ENCODE data around the gene SCYGR2. TPM values are rescaled to one million over a fixed set of nuclear protein-coding genes. Genes with fewer than 3 reads are reported as not detected.

The SCYGR2 gene
- total RNA-seq, 2 donors from 2014 or later = not detected

- 66 to 70% methylated on average over 1 of the region's 1 CpG for WGBS, 2 experiments (ENCODE audit: insufficient coverage in 1 of 2, insufficient read length in 1 of 2)
- no peaks in the 10 kb centered on the region for H3K27me3 Mint-ChIP-seq (ENCODE audit: insufficient read depth)
- Histone ChIP-seq H3K4me1 (ENCODE audit: control insufficient read depth, insufficient read depth, low read length) (no peaks in the 10 kb centered on the region), H3K9me3 (ENCODE audit: control insufficient read depth, low read length) (no peaks in the 10 kb centered on the region), H3K4me3 (ENCODE audit: low read length) (no peak overlapping the region), H3K27ac (ENCODE audit: low read depth, low read length) (no peak overlapping the region), H3K9ac (ENCODE audit: extremely low read depth, low read length, poor library complexity, severe bottlenecking) (no peak overlapping the region), H3K36me3 (ENCODE audit: control insufficient read depth, insufficient read depth, low read length) (no peaks in the 10 kb centered on the region), H3K27me3 (ENCODE audit: control insufficient read depth, insufficient read depth, low read length, poor library complexity, severe bottlenecking) (no peaks in the 10 kb centered on the region)
- no peaks in the 10 kb centered on the region for H3K9me3 Mint-ChIP-seq
- TF ChIP-seq, protein P1, sequence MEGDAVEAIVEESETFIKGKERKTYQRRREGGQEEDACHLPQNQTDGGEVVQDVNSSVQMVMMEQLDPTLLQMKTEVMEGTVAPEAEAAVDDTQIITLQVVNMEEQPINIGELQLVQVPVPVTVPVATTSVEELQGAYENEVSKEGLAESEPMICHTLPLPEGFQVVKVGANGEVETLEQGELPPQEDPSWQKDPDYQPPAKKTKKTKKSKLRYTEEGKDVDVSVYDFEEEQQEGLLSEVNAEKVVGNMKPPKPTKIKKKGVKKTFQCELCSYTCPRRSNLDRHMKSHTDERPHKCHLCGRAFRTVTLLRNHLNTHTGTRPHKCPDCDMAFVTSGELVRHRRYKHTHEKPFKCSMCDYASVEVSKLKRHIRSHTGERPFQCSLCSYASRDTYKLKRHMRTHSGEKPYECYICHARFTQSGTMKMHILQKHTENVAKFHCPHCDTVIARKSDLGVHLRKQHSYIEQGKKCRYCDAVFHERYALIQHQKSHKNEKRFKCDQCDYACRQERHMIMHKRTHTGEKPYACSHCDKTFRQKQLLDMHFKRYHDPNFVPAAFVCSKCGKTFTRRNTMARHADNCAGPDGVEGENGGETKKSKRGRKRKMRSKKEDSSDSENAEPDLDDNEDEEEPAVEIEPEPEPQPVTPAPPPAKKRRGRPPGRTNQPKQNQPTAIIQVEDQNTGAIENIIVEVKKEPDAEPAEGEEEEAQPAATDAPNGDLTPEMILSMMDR (conservative IDR thresholded peaks at IDR 0.05) = no peak
- H3K36me3 Mint-ChIP-seq (ENCODE audit: low read depth) = no peaks in the 10 kb centered on the region
- DNase-seq = no peak
- H3K27ac Mint-ChIP-seq = no peak overlapping the region
- no peak overlapping the region for H3K4me3 Mint-ChIP-seq
- no peaks in the 10 kb centered on the region for H3K4me1 Mint-ChIP-seq
Measured at GRCh38 chr2:227570615-227571014, 28.1 kb upstream of the SCYGR2 start.

DNA sequence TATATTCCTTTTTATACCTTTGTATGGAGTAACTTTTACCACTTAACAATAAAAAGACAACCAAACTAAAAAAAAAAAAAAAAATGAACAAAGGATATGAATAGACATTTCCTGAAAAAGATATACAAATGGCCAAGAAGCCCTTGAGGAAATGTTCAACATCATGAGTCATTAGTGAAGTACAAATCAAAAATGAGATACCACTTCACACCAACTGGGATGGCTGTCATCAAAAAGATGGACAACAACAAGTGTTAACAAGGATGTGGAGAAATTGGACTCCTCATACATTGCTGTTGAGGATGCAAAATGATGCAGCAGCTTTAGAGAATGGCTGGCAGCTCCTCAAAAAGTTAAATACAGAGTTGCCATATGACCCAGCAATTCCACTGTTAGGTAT lies 22.6 kb upstream of the SCYGR2 start:
- H3K27me3 Mint-ChIP-seq (ENCODE audit: insufficient read depth) = no peaks in the 10 kb centered on the region

DNA sequence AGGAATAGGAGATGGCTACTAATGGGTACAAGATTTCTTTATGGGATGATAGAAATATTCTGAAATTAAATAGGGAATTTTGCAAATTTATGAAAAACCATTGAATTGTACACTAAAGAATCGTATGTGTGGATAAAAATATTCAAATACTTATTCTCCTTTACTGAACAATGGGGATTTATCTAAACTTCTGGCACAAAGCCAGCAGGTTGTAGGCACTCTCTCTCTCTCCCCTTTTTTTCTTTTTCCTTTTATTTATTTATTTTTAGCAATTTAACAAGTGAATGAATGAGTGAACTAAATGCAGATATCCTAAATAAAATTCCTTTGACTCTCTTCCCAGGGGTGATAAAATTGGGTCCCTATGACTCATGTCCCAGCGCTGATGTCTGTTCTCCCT lies 21.9 kb upstream of the SCYGR2 start:
- Histone ChIP-seq H3K9me3 (ENCODE audit: control insufficient read depth, low read length) (peaks cover 9% of the 10 kb centered on the region), H3K27me3 (ENCODE audit: control insufficient read depth, insufficient read depth, low read length, poor library complexity, severe bottlenecking) (no peaks in the 10 kb centered on the region), H3K27ac (ENCODE audit: low read depth, low read length) (no peak overlapping the region), H3K36me3 (ENCODE audit: control insufficient read depth, insufficient read depth, low read length) (no peaks in the 10 kb centered on the region), H3K9ac (ENCODE audit: extremely low read depth, low read length, poor library complexity, severe bottlenecking) (no peak overlapping the region), H3K4me3 (ENCODE audit: low read length) (no peak overlapping the region), H3K4me1 (ENCODE audit: control insufficient read depth, insufficient read depth, low read length) (peaks cover 8% of the 10 kb centered on the region)
- H3K9me3 Mint-ChIP-seq = peaks cover 2% of the 10 kb centered on the region
- H3K4me1 Mint-ChIP-seq = peaks cover 20% of the 10 kb centered on the region
- no peak overlapping the region for H3K4me3 Mint-ChIP-seq
- WGBS, 2 experiments (ENCODE audit: insufficient coverage in 1 of 2, insufficient read length in 1 of 2) = 63% methylated on average over 1 of the region's 2 CpGs; no CpG with 5 or more reads in 1 of the 2 experiments
- H3K27me3 Mint-ChIP-seq (ENCODE audit: insufficient read depth) = no peaks in the 10 kb centered on the region
- no peak overlapping the region for H3K27ac Mint-ChIP-seq
- no peaks in the 10 kb centered on the region for H3K36me3 Mint-ChIP-seq (ENCODE audit: low read depth)
- TF ChIP-seq, protein P1 (conservative IDR thresholded peaks at IDR 0.05) = no peak
- no peak for DNase-seq

More for the DNA sequence above, 22.6 kb upstream of the SCYGR2 start:
- Histone ChIP-seq H3K4me3 (ENCODE audit: low read length) (no peak overlapping the region), H3K36me3 (ENCODE audit: control insufficient read depth, insufficient read depth, low read length) (no peaks in the 10 kb centered on the region), H3K9me3 (ENCODE audit: control insufficient read depth, low read length) (peaks cover 2% of the 10 kb centered on the region), H3K4me1 (ENCODE audit: control insufficient read depth, insufficient read depth, low read length) (peaks cover 8% of the 10 kb centered on the region), H3K27ac (ENCODE audit: low read depth, low read length) (no peak overlapping the region), H3K27me3 (ENCODE audit: control insufficient read depth, insufficient read depth, low read length, poor library complexity, severe bottlenecking) (no peaks in the 10 kb centered on the region), H3K9ac (ENCODE audit: extremely low read depth, low read length, poor library complexity, severe bottlenecking) (no peak overlapping the region)
- H3K4me1 Mint-ChIP-seq = peaks cover 20% of the 10 kb centered on the region
- TF ChIP-seq, protein P1 (conservative IDR thresholded peaks at IDR 0.05) = no peak
- no peak overlapping the region for H3K27ac Mint-ChIP-seq
- no peaks in the 10 kb centered on the region for H3K9me3 Mint-ChIP-seq
- DNase-seq = no peak
- no peaks in the 10 kb centered on the region for H3K36me3 Mint-ChIP-seq (ENCODE audit: low read depth)
- no peak overlapping the region for H3K4me3 Mint-ChIP-seq

Data from endodermal cell (in vitro differentiated cells).